Measurements from ENCODE around the gene LYPD4. TPM values are rescaled to one million over a fixed set of nuclear protein-coding genes. Genes with fewer than 3 reads are reported as not detected.

Gene LYPD4
- total RNA-seq, 2 experiments from 2014 or later: not detected

DNA sequence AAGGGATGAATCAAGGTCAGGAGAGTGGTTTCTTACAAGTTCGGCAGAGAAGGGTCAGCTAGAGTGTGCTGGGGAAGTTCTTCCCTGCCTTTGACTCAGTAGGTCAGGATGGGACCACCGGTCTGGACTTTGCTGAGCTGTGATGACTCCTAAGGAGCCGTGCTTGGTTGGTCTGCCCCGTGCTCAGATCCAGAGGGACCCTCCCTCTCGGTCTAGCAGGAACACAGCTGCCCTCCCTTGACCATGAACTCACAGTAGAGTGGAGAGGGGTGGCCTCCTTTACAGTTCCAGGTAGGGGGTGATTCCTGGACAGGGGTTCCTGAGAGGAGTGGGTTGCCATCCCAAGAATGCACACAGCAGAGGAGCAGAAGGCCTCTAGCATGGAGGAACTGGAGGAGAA, 19.9 kb upstream of the LYPD4 start:
- POLR2A ChIA-PET: interaction anchor here (1.0 to 7.5 kb wide), 14 partner anchors 7 to 94 kb away, joined by 3 to 169 read pairs (median 6); partner anchors contain the start of genes CD79A and RABAC1
- Mint-ChIP-seq H3K27me3 (no peaks in the 10 kb centered on the region), H3K36me3 (ENCODE audit: low read depth) (peaks cover 71% of the 10 kb centered on the region), H3K9me3 (no peaks in the 10 kb centered on the region), H3K4me3 (peak overlapping the region; percentile 83), H3K27ac (peak overlapping the region; percentile 94), H3K4me1 (ENCODE audit: low read depth) (peaks cover 70% of the 10 kb centered on the region)
- TF ChIP-seq, protein P1, sequence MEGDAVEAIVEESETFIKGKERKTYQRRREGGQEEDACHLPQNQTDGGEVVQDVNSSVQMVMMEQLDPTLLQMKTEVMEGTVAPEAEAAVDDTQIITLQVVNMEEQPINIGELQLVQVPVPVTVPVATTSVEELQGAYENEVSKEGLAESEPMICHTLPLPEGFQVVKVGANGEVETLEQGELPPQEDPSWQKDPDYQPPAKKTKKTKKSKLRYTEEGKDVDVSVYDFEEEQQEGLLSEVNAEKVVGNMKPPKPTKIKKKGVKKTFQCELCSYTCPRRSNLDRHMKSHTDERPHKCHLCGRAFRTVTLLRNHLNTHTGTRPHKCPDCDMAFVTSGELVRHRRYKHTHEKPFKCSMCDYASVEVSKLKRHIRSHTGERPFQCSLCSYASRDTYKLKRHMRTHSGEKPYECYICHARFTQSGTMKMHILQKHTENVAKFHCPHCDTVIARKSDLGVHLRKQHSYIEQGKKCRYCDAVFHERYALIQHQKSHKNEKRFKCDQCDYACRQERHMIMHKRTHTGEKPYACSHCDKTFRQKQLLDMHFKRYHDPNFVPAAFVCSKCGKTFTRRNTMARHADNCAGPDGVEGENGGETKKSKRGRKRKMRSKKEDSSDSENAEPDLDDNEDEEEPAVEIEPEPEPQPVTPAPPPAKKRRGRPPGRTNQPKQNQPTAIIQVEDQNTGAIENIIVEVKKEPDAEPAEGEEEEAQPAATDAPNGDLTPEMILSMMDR (IDR thresholded peaks at IDR 0.05): no peak
- intact Hi-C loops (cut with micrococcal nuclease): no loop called here
- CTCF ChIA-PET: interaction anchor here (1.3 to 3.3 kb wide), 2 partner anchors 9 to 81 kb away, joined by 4 to 13 read pairs; no protein-coding TSS in a partner anchor
- peak; percentile 1 for DNase-seq
- ATAC-seq: no peak

DNA sequence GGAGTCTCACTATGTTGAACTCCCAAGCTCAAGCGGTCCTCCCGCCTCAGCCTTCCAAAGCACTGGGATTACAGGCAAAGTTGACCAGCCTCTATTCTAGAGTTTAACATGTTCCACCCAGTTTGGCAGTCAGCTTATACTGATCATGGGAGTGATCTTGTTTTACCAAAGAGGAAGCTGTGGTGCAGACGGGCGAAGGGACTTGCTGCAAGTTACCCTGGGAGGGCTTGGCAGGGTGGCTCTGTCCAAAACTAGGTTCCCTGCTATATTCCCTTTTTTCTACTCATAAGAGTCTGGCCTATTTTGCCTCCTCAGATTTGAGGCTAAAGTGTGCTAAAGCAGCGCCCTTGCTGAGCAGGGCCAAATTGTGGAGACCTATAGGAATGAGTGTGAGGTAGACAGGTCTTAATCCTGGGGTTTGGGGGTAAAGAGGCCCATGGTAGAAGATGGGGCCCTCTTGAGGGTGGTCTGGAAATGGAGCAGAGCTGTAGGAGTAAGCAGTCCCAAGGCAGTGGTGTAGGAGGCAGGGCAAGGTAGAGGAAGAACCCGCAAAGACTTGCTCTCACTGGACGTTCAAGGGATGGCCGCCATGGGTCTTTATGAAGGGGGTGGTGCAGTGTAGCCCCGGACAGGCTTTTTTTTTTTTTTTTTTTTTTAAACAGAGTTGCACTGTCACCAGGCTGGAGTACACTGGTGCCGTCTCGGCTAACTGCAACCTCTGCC, 18.9 kb upstream of the LYPD4 start:
- Mint-ChIP-seq H3K4me1 (ENCODE audit: low read depth) (peaks cover 65% of the 10 kb centered on the region), H3K4me3 (peak overlapping the region; percentile 83)

DNA sequence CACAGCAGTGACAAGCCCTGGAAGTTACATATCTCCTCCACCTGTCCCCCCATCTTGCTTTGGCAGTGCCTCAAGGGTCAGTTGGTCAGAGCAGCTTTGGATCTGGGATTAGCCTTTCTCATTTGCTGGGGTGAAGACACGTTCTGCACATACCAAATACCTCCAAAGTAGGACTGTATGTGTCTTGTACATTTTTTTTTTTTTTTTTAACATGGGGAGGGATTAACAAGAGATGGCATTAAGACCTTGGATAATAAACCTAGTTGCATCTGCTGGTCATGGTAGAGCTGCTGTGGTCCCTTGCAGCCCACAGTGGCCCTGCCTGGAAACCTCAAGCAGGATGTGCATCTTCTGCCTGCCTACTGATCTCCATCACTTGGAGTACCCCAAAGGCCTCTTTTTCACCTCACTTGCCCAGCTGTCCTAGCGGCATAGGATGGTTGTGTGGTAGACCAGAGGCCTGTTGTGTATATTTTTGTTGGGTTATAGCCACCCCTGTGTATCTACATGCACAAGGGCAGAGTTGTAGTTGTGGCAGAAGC, 18.0 kb upstream of the LYPD4 start:
- intact Hi-C loops (cut with micrococcal nuclease): no loop called here
- ATAC-seq (no peak), DNase-seq (no peak)
- TF ChIP-seq, protein P1 (IDR thresholded peaks at IDR 0.05): no peak
- Mint-ChIP-seq H3K27ac (peak overlapping the region; percentile 94), H3K9me3 (no peaks in the 10 kb centered on the region), H3K36me3 (ENCODE audit: low read depth) (peaks cover 58% of the 10 kb centered on the region), H3K4me1 (ENCODE audit: low read depth) (peaks cover 56% of the 10 kb centered on the region), H3K4me3 (peak overlapping the region; percentile 83), H3K27me3 (no peaks in the 10 kb centered on the region)
- POLR2A ChIA-PET: interaction anchor here (0.6 to 7.5 kb wide), 13 partner anchors 9 to 217 kb away, joined by 3 to 169 read pairs (median 4); partner anchors contain the start of gene CD79A
- CTCF ChIA-PET: interaction anchor here (0.9 to 3.3 kb wide), 4 partner anchors 11 to 94 kb away, joined by 3 to 13 read pairs (median 4); no protein-coding TSS in a partner anchor

More for the DNA sequence above, 18.9 kb upstream of the LYPD4 start:
- TF ChIP-seq, protein P1 (IDR thresholded peaks at IDR 0.05): no peak
- H3K27me3 Mint-ChIP-seq: no peaks in the 10 kb centered on the region
- intact Hi-C loops (cut with micrococcal nuclease): no loop called here
- CTCF ChIA-PET: interaction anchor here (0.9 to 3.3 kb wide), 5 partner anchors 10 to 93 kb away, joined by 3 to 13 read pairs (median 4); no protein-coding TSS in a partner anchor
- H3K9me3 Mint-ChIP-seq: no peaks in the 10 kb centered on the region
- ATAC-seq (no peak), DNase-seq (no peak)
- POLR2A ChIA-PET: interaction anchor here (0.9 to 7.5 kb wide), 14 partner anchors 8 to 95 kb away, joined by 3 to 169 read pairs (median 5); partner anchors contain the start of genes CD79A and RABAC1
- H3K27ac Mint-ChIP-seq: peak overlapping the region; percentile 94
- peaks cover 66% of the 10 kb centered on the region for H3K36me3 Mint-ChIP-seq (ENCODE audit: low read depth)

DNA sequence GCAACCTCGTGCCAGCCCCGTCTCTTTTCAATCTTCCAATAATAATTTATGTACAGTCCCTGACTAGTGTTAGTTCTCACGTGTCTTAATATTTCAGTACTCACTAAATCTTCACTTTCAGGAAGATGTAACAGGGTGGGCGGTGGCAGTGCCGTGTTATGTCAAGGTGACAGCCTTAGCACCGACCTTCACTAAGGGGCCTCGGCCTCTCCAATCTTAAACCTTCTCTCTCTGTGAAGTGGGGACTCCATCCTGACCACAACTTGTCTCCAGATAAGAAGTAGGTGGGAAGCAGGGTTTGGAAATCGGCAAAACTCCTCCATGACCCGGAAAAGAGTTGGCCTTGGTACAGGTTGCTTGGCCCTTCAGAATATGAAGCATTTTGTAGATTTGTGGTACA, 17.4 kb upstream of the LYPD4 start:
- Mint-ChIP-seq H3K9me3 (no peaks in the 10 kb centered on the region), H3K4me3 (peak overlapping the region; percentile 83), H3K27me3 (no peaks in the 10 kb centered on the region), H3K27ac (peak overlapping the region; percentile 94), H3K4me1 (ENCODE audit: low read depth) (peaks cover 52% of the 10 kb centered on the region), H3K36me3 (ENCODE audit: low read depth) (peaks cover 56% of the 10 kb centered on the region)
- ChIA-PET POLR2A (interaction anchor here (0.6 to 7.5 kb wide), 12 partner anchors 9 to 96 kb away, joined by 3 to 169 read pairs (median 10); partner anchors contain the start of genes ARHGEF1, CD79A and RABAC1), CTCF (interaction anchor here (0.9 to 4.0 kb wide), 3 partner anchors 10 to 15 kb away, joined by 3 to 48 read pairs (median 13); partner anchors contain the start of gene CD79A)
- no peak for ATAC-seq
- DNase-seq: no peak
- intact Hi-C loops (cut with micrococcal nuclease): no loop called here
- TF ChIP-seq, protein P1 (IDR thresholded peaks at IDR 0.05): no peak

Measured in activated CD8-positive, alpha-beta T cell treated with anti-CD3 and anti-CD28 coated beads for 36 hours (primary cell).